Mesenchymal stem cell (in vitro differentiated cells and primary cell): ENCODE measurements around the gene TRAPPC2.

Experiments used
- DNase-seq: peaks from one replicate; pipeline ENCODE4 v3.0.0-alpha.2; 2013
- H2AFZ ChIP-seq: one replicate; pipeline ENCODE4 v1.6.1; 2013; ENCODE audit warnings: low read depth, mild to moderate bottlenecking, control low read depth, inconsistent platforms, low read length, moderate library complexity
- H2AK5ac ChIP-seq: 2 replicates; pipeline ENCODE4 v1.6.1; 2013; ENCODE audit warnings: low read length, moderate library complexity, mild to moderate bottlenecking, inconsistent platforms; ENCODE audit not compliant: severe bottlenecking
- H2BK120ac ChIP-seq: one replicate; pipeline ENCODE4 v1.6.1; 2013; ENCODE audit warnings: low read depth, mild to moderate bottlenecking, inconsistent platforms, low read length, moderate library complexity
- H2BK12ac ChIP-seq, 2 experiments: one replicate each; pipeline ENCODE4 v1.6.1; 2013; ENCODE audit warnings: inconsistent platforms in 2 of 2, low read length in 2 of 2, mild to moderate bottlenecking in 2 of 2, moderate library complexity in 2 of 2, control low read depth in 1 of 2
- H2BK15ac ChIP-seq: one replicate; pipeline ENCODE4 v1.6.1; 2013; ENCODE audit warnings: mild to moderate bottlenecking, low read depth, inconsistent platforms; ENCODE audit not compliant: poor library complexity, severe bottlenecking
- H2BK5ac ChIP-seq: 2 replicates; pipeline ENCODE4 v1.6.1; 2013; ENCODE audit warnings: low read depth, mild to moderate bottlenecking, low read length, control low read depth, inconsistent platforms; ENCODE audit not compliant: poor library complexity, severe bottlenecking
- H3K14ac ChIP-seq, 2 experiments: one replicate each; pipeline ENCODE4 v1.6.1; 2013; ENCODE audit warnings: inconsistent platforms in 2 of 2, low read length in 2 of 2, control low read depth in 1 of 2, mild to moderate bottlenecking in 1 of 2, moderate library complexity in 1 of 2
- H3K18ac ChIP-seq, 2 experiments: one replicate each; pipeline ENCODE4 v1.6.1; 2013; ENCODE audit warnings: inconsistent platforms in 2 of 2, low read length in 2 of 2, control low read depth in 1 of 2, low read depth in 1 of 2, mild to moderate bottlenecking in 1 of 2
- H3K23ac ChIP-seq, 2 experiments: one replicate each; pipeline ENCODE4 v1.6.1; 2013; ENCODE audit warnings: inconsistent platforms in 2 of 2, low read length in 2 of 2, mild to moderate bottlenecking in 2 of 2, moderate library complexity in 2 of 2, control low read depth in 1 of 2
- H3K27ac ChIP-seq: 2 replicates; pipeline ENCODE4 v1.5.1; 2013; ENCODE audit warnings: mild to moderate bottlenecking, moderate library complexity, low read length, control low read depth, inconsistent platforms; ENCODE audit not compliant: poor library complexity, severe bottlenecking
- H3K27me3 ChIP-seq, 2 experiments: 2 replicates each; pipeline versions ENCODE4 v1.6.1 to v1.7.0; 2013; ENCODE audit warnings: low read length in 2 of 2, mild to moderate bottlenecking in 2 of 2, moderate library complexity in 2 of 2, control low read depth in 1 of 2, inconsistent platforms in 1 of 2; ENCODE audit not compliant: control insufficient read depth in 1 of 2, insufficient read depth in 1 of 2
- H3K36me3 ChIP-seq, 2 experiments: 2 replicates each; pipeline versions ENCODE4 v1.6.1 to v1.7.0; 2013; ENCODE audit warnings: low read length in 2 of 2, control low read depth in 1 of 2, inconsistent platforms in 1 of 2, low read depth in 1 of 2, mild to moderate bottlenecking in 1 of 2; ENCODE audit not compliant: insufficient read depth in 2 of 2, control insufficient read depth in 1 of 2
- H3K4ac ChIP-seq, 2 experiments: one replicate each; pipeline ENCODE4 v1.6.1; 2013; ENCODE audit warnings: inconsistent platforms in 2 of 2, low read length in 2 of 2, mild to moderate bottlenecking in 2 of 2, moderate library complexity in 2 of 2, control low read depth in 1 of 2, low read depth in 1 of 2
- H3K4me1 ChIP-seq: 2 replicates; pipeline ENCODE4 v1.6.1; 2013; ENCODE audit warnings: low read depth, low read length, control low read depth; ENCODE audit not compliant: control insufficient read depth, insufficient read depth
- H3K4me2 ChIP-seq: 2 replicates; pipeline ENCODE4 v1.6.1; 2013; ENCODE audit warnings: low read length, mild to moderate bottlenecking, inconsistent platforms; ENCODE audit not compliant: poor library complexity, severe bottlenecking
- H3K4me3 ChIP-seq, 2 experiments: 2 replicates each; pipeline versions ENCODE4 v1.5.1 to v1.7.0; 2013; ENCODE audit warnings: low read length in 2 of 2, mild to moderate bottlenecking in 2 of 2, control low read depth in 1 of 2, low read depth in 1 of 2; ENCODE audit not compliant: insufficient read depth in 1 of 2
- H3K79me1 ChIP-seq: replicated peaks from 2 replicates; pipeline ENCODE4 v1.6.1; 2013; ENCODE audit warnings: mild to moderate bottlenecking, control low read depth, low read length, inconsistent platforms; ENCODE audit not compliant: poor library complexity, severe bottlenecking
- H3K9ac ChIP-seq: 2 replicates; pipeline ENCODE4 v1.7.0; 2013; ENCODE audit warnings: mild to moderate bottlenecking, low read length, moderate library complexity
- H3K9me3 ChIP-seq: 2 replicates; pipeline ENCODE4 v1.7.0; 2013; ENCODE audit warnings: mild to moderate bottlenecking, low read length; ENCODE audit not compliant: control insufficient read depth
- H4K8ac ChIP-seq: one replicate; pipeline ENCODE4 v1.6.1; 2013; ENCODE audit warnings: inconsistent platforms, mild to moderate bottlenecking, low read length, moderate library complexity
- H4K91ac ChIP-seq: one replicate; pipeline ENCODE4 v1.6.1; 2013; ENCODE audit warnings: mild to moderate bottlenecking, low read length, inconsistent platforms
- WGBS: methylation state at CpG from one replicate; pipeline ENCODE4 v1.1.7; 2013; ENCODE audit warnings: mixed read lengths; 5-methylcytosine and 5-hydroxymethylcytosine counted together

Gene TRAPPC2

DNA sequence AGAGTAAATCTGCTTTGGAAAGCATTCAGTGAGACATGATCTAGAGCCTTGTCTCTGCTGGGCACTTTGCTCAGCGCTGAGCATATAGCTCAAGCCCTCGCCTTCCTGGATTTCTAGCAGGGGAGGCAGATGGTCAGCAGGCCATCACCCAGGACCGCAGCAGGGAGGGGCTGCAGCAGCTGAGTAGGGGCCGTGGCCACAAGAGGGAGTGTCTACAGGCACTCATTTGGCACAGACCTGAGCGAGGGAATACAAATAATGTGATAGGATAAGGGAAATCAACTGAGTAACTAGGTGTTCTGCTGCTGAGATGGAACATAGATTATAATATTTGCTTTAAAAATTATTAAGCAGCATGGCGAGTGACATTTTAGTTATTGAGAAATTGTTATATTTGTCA is 30.3 kb upstream of the TRAPPC2 start:
- Histone ChIP-seq H3K9ac (no peak overlapping the region), H3K79me1 (no peaks in the 10 kb centered on the region), H3K27me3 (peaks cover 0 to 7% of the 10 kb centered on the region in 2 experiments), H3K23ac (no peak overlapping the region), H3K4me2 (no peak overlapping the region), H4K8ac (no peak overlapping the region), H3K18ac (no peak overlapping the region), H2BK12ac (no peak overlapping the region), H3K14ac (no peak overlapping the region), H2BK120ac (no peak overlapping the region), H3K4me1 (no peaks in the 10 kb centered on the region), H3K4me3 (no peak overlapping the region), H2BK15ac (no peak overlapping the region), H3K27ac (no peak overlapping the region), H2BK5ac (no peak overlapping the region), H3K36me3 (peaks cover 20 to 91% of the 10 kb centered on the region in 2 experiments), H4K91ac (no peak overlapping the region), H3K9me3 (no peaks in the 10 kb centered on the region), H2AFZ (no peak overlapping the region), H2AK5ac (no peak overlapping the region), H3K4ac (no peak overlapping the region)
- 67% methylated on average over 5 of the region's 6 CpGs for WGBS
- DNase-seq: no peak

DNA sequence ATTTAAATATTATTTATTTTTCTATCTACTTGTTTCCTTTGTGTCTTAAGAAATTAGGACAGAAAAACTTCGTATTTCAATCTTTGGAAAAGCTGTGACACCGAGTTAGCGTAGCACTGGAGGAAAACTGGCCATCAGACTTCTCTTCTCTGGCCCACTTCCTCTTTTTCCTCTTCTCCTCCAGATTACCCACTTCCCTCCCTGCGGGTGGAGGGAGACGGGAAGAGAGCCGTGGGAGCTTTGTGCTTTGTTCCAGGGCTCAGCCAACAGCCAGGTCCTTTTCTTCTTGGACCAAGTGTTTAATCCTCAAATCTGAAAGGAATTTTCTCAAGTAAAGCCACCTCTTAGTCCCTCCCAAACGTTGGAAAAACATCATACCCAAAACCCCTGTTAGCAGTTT is 29.9 kb upstream of the TRAPPC2 start:
- Histone ChIP-seq H2AK5ac (no peak overlapping the region), H2BK12ac (no peak overlapping the region), H3K79me1 (no peaks in the 10 kb centered on the region), H3K36me3 (peaks cover 22 to 90% of the 10 kb centered on the region in 2 experiments), H3K9me3 (no peaks in the 10 kb centered on the region), H3K27ac (no peak overlapping the region), H3K14ac (no peak overlapping the region), H3K27me3 (peaks cover 0 to 7% of the 10 kb centered on the region in 2 experiments), H3K4ac (no peak overlapping the region), H3K4me3 (no peak overlapping the region), H2BK120ac (no peak overlapping the region), H2BK15ac (no peak overlapping the region), H4K8ac (no peak overlapping the region), H3K18ac (no peak overlapping the region), H2AFZ (no peak overlapping the region), H3K4me1 (no peaks in the 10 kb centered on the region), H4K91ac (no peak overlapping the region), H3K23ac (no peak overlapping the region), H2BK5ac (no peak overlapping the region), H3K9ac (no peak overlapping the region), H3K4me2 (no peak overlapping the region)
- WGBS: 75% methylated on average over 6 of the region's 7 CpGs
- no peak for DNase-seq

DNA sequence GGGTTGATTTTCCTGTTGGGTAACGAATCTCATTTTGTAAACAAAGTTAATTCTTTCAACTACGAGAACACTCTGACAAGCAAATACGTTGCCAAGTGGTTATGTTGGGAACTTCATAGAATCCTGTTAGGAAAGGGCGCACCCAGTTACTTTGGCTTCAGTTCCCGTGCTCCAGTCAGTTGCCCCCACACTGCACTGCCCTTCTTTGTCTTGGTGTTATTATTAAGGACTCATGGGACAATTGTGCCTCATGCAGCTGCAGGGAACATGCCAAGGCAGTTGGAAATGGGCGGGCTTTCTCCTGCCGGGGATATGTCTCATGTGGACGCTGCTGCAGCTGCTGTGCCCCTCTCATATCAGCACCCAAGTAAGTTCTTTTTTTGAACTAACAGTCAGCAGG is 29.1 kb upstream of the TRAPPC2 start:
- Histone ChIP-seq H3K4me3 (no peak overlapping the region), H3K79me1 (no peaks in the 10 kb centered on the region), H2BK12ac (no peak overlapping the region), H4K8ac (no peak overlapping the region), H3K36me3 (peaks cover 23 to 90% of the 10 kb centered on the region in 2 experiments), H3K9me3 (no peaks in the 10 kb centered on the region), H3K9ac (no peak overlapping the region), H3K27me3 (peaks cover 0 to 7% of the 10 kb centered on the region in 2 experiments), H3K4me2 (no peak overlapping the region), H4K91ac (no peak overlapping the region), H3K27ac (no peak overlapping the region), H2AK5ac (no peak overlapping the region), H3K23ac (no peak overlapping the region), H2BK5ac (no peak overlapping the region), H2AFZ (no peak overlapping the region), H3K14ac (no peak overlapping the region), H3K4me1 (no peaks in the 10 kb centered on the region), H3K4ac (no peak overlapping the region), H2BK15ac (no peak overlapping the region), H3K18ac (no peak overlapping the region), H2BK120ac (no peak overlapping the region)
- DNase-seq: no peak
- 94% methylated on average over 8 of the region's 8 CpGs for WGBS

DNA sequence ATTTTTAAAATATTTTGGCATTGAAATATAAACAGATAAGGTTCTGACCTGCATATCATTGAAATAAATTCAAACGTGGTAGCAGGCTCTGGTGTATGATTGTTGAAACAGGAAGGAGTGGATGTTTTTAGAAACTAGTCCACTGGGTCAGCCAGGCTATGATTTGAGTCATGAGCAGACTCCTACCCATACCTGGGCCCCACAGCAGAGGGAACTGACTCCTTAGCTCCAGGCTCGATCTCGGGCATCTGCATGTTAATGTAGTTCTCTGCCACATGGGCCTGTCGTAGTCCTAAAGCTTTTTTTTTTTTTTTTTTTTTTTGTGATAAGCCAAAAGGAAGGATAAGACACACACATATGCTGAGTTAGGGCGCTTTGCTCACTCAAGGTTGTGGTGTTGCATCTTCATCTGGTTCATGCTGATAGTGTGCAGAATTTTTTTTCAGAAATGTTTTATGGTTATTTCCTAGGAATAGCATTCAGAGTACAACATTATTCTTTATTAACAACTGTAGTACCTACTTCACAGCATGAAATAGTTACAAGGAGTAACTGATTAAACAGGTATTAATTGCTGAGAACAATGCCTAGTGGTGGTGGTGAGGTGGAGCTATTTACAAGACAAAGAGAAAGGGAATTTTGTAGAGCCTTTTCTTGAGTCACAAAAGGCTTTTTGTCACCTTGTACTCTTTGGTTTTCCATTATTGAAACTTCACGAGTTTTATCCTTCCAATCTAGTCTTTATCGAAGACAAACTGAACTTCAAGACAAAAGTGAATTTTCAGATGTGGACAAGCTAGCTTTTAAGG is 27.4 kb upstream of the TRAPPC2 start:
- H2BK120ac ChIP-seq: no peak overlapping the region
- DNase-seq: no peak

More for the DNA sequence above, 27.4 kb upstream of the TRAPPC2 start:
- no peak overlapping the region for H3K4me2 ChIP-seq
- H3K9me3 ChIP-seq: no peaks in the 10 kb centered on the region
- H2BK12ac ChIP-seq: no peak overlapping the region
- H3K27ac ChIP-seq: no peak overlapping the region
- H3K9ac ChIP-seq: no peak overlapping the region
- no peaks in the 10 kb centered on the region for H3K4me1 ChIP-seq
- no peak overlapping the region for H3K4me3 ChIP-seq
- no peak overlapping the region for H2AFZ ChIP-seq
- H4K91ac ChIP-seq: no peak overlapping the region
- no peak overlapping the region for H3K23ac ChIP-seq
- H3K14ac ChIP-seq: no peak overlapping the region
- H2BK5ac ChIP-seq: no peak overlapping the region
- H2AK5ac ChIP-seq: no peak overlapping the region
- no peak overlapping the region for H2BK15ac ChIP-seq
- peaks cover 25 to 92% of the 10 kb centered on the region in 2 experiments for H3K36me3 ChIP-seq
- WGBS: 57% methylated on average over 4 of the region's 7 CpGs
- no peak overlapping the region for H3K4ac ChIP-seq
- peaks cover 1% of the 10 kb centered on the region for H3K79me1 ChIP-seq
- no peak overlapping the region for H4K8ac ChIP-seq
- no peak overlapping the region for H3K18ac ChIP-seq
- peaks cover 0 to 4% of the 10 kb centered on the region in 2 experiments for H3K27me3 ChIP-seq
